G401 (cell line): Measurements from ENCODE around the gene PCDHGA8. TPM values are rescaled to one million over a fixed set of nuclear protein-coding genes. Genes with fewer than 3 reads are reported as not detected.
A peak's percentile ranks its signal among the peaks of the same experiment; 100 is the strongest.
"Not testable (repeated sequence)": the region's sequence is repeated elsewhere in the genome, so short reads cannot be mapped to it uniquely, and the experiment has no call there.

Experiments
- DNase-seq: peaks from one replicate; pipeline ENCODE4 v3.0.0-alpha.2; 2015; ENCODE audit warnings: low spot score
- in situ Hi-C: cut with HindIII; loops from 2 replicates; pipeline ENCODE4 v1.10.0; 2016; ENCODE audit warnings: low sequenced_read_pairs, mixed read lengths
- total RNA-seq: library from RNA; depleted of rRNA; stranded (reverse); fragments of >200 nt; shearing (Covaris generic); gene quantifications from 2 replicates; pipeline ENCODE4 v1.2.3, GENCODE V29; 2014; rRNA removed

The PCDHGA8 gene
- not detected in 2 replicates for total RNA-seq

GRCh38 chr5:141392429-141393198 is at the start of gene PCDHGA8:
Gene PCDHGA8 (plus strand): TSS chr5:141392633. CDS start chr5:141392814, 181 bp downstream.
- no peak for DNase-seq
- in situ Hi-C loops = no loop called here

GRCh38 chr5:141342773-141343172 is 49.7 kb upstream of the PCDHGA8 start:
- DNase-seq = no peak
- in situ Hi-C loops = no loop called here

- DNase-seq = peak; percentile 20
- in situ Hi-C loops = no loop called here
Measured at GRCh38 chr5:141343242-141343952, 49.0 kb upstream of the PCDHGA8 start, which contains the start of gene PCDHGA3. Gene PCDHGA3 (plus strand): TSS chr5:141343829. CDS start chr5:141344034, 205 bp downstream.

GRCh38 chr5:141343953-141344463 is 48.4 kb upstream of the PCDHGA8 start:
- DNase-seq = no peak
- in situ Hi-C loops = no loop called here

- in situ Hi-C loops = no loop called here
- DNase-seq = no peak
Measured at GRCh38 chr5:141345327-141345726, 47.1 kb upstream of the PCDHGA8 start.

GRCh38 chr5:141346017-141346416 is 46.4 kb upstream of the PCDHGA8 start:
- in situ Hi-C loops, DNase-seq: not testable (repeated sequence)

- DNase-seq = peak; percentile 31
- in situ Hi-C loops = no loop called here
Measured at GRCh38 chr5:141349917-141350619, 42.4 kb upstream of the PCDHGA8 start, which contains the start of gene PCDHGB1. Gene PCDHGB1 (plus strand): TSS chr5:141350099. CDS start chr5:141350261, 162 bp downstream.

- no peak for DNase-seq
- in situ Hi-C loops = no loop called here
Measured at GRCh38 chr5:141351591-141351990, 40.8 kb upstream of the PCDHGA8 start.

GRCh38 chr5:141354900-141355469 is 37.4 kb upstream of the PCDHGA8 start, which contains the start of gene PCDHGA4:
Gene PCDHGA4 (plus strand): TSS chr5:141355021. CDS start chr5:141355108, 87 bp downstream.
- in situ Hi-C loops = no loop called here
- DNase-seq = no peak

GRCh38 chr5:141355641-141356040 is 36.8 kb upstream of the PCDHGA8 start:
- DNase-seq = no peak
- in situ Hi-C loops = no loop called here

- in situ Hi-C loops = no loop called here
- no peak for DNase-seq
Measured at GRCh38 chr5:141356133-141356532, 36.3 kb upstream of the PCDHGA8 start.

- in situ Hi-C loops = no loop called here
- DNase-seq = no peak
Measured at GRCh38 chr5:141356950-141357349, 35.5 kb upstream of the PCDHGA8 start.

- DNase-seq = peak; percentile 32
- in situ Hi-C loops = no loop called here
Measured at GRCh38 chr5:141359790-141360426, 32.5 kb upstream of the PCDHGA8 start, which contains the start of gene PCDHGB2. Gene PCDHGB2 (plus strand): TSS chr5:141359994. CDS start chr5:141360136, 142 bp downstream.

- in situ Hi-C loops = no loop called here
- DNase-seq = no peak
Measured at GRCh38 chr5:141360685-141361084, 31.7 kb upstream of the PCDHGA8 start.

GRCh38 chr5:141362719-141363118 is 29.7 kb upstream of the PCDHGA8 start:
- DNase-seq = no peak
- in situ Hi-C loops = no loop called here

- peak; percentile 25 for DNase-seq
- in situ Hi-C loops = no loop called here
Measured at GRCh38 chr5:141363952-141364660, 28.3 kb upstream of the PCDHGA8 start, which contains the start of gene PCDHGA5. Gene PCDHGA5 (plus strand): TSS chr5:141364162. CDS start chr5:141364331, 169 bp downstream.

- in situ Hi-C loops = no loop called here
- DNase-seq = no peak
Measured at GRCh38 chr5:141366016-141366896, 26.2 kb upstream of the PCDHGA8 start.
